Measurements from ENCODE around the gene ZNF160.

DNA sequence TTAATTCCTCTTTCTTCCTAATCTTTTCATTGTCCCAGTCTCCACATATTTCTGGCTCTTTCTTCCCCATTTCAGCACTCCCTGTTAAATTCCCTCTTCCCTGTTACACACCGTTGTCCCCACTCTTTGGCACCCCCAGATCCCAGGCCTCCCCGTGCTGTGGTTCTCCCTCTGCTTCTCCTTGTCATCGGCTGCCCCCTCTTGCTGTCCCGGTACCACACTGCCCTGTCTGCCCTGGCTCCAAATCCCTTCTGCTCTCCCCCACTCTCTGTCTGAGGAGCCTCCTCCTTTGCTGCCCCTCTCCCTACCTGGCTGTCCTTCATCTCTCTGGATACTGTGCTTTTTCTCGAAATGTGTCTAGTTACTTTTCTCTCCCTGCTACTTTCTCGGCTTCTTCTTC lies 28.5 kb upstream of the ZNF160 start:
- TF ChIP-seq, protein P1, sequence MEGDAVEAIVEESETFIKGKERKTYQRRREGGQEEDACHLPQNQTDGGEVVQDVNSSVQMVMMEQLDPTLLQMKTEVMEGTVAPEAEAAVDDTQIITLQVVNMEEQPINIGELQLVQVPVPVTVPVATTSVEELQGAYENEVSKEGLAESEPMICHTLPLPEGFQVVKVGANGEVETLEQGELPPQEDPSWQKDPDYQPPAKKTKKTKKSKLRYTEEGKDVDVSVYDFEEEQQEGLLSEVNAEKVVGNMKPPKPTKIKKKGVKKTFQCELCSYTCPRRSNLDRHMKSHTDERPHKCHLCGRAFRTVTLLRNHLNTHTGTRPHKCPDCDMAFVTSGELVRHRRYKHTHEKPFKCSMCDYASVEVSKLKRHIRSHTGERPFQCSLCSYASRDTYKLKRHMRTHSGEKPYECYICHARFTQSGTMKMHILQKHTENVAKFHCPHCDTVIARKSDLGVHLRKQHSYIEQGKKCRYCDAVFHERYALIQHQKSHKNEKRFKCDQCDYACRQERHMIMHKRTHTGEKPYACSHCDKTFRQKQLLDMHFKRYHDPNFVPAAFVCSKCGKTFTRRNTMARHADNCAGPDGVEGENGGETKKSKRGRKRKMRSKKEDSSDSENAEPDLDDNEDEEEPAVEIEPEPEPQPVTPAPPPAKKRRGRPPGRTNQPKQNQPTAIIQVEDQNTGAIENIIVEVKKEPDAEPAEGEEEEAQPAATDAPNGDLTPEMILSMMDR (IDR thresholded peaks at IDR 0.05) = peak in 1 of 6 experiments; percentile 14
- TF ChIP-seq POLR2A (IDR thresholded peaks at IDR 0.05) = no peak
